ENCODE results near the gene MRPS10. TPM values are rescaled to one million over a fixed set of nuclear protein-coding genes. Genes with fewer than 3 reads are reported as not detected.

The MRPS10 gene
- total RNA-seq, 1 experiment from 2014 or later: 62.9 TPM

- no peak for DNase-seq (ENCODE audit: unreplicated experiment)
- intact Hi-C loops (cut with micrococcal nuclease): no loop called here
- H3K4me3 Mint-ChIP-seq (ENCODE audit: unreplicated experiment): no peak overlapping the region
- no peaks in the 10 kb centered on the region for H3K9me3 Mint-ChIP-seq (ENCODE audit: unreplicated experiment)
- no peaks in the 10 kb centered on the region for H3K27me3 Mint-ChIP-seq (ENCODE audit: insufficient read depth, unreplicated experiment)
- POLR2A ChIA-PET: interaction anchor here (0.8 to 1.8 kb wide), 4 partner anchors 15 to 186 kb away, joined by 3 to 5 read pairs (median 4); no protein-coding TSS in a partner anchor
- CTCF ChIA-PET: interaction anchor here (0.6 to 5.1 kb wide), 3 partner anchors 10 to 283 kb away, joined by 3 to 25 read pairs (median 3); no protein-coding TSS in a partner anchor
- H3K36me3 Mint-ChIP-seq (ENCODE audit: insufficient read depth, unreplicated experiment): peaks cover 42% of the 10 kb centered on the region
- H3K4me1 Mint-ChIP-seq (ENCODE audit: insufficient read depth, unreplicated experiment): peaks cover 9% of the 10 kb centered on the region
- TF ChIP-seq CTCF (IDR thresholded peaks at IDR 0.05; ENCODE audit: unreplicated experiment): no peak
- no peak overlapping the region for H3K27ac Mint-ChIP-seq (ENCODE audit: low read depth, unreplicated experiment)
- no TSS peak for BruUV-seq (replicated peaks)
These were observed 46.6 kb upstream of the MRPS10 start for GRCh38 chr6:42264162-42264851.

GRCh38 chr6:42263165-42263728 is 45.6 kb upstream of the MRPS10 start:
- Mint-ChIP-seq H3K27me3 (ENCODE audit: insufficient read depth, unreplicated experiment) (no peaks in the 10 kb centered on the region), H3K4me1 (ENCODE audit: insufficient read depth, unreplicated experiment) (peaks cover 9% of the 10 kb centered on the region), H3K36me3 (ENCODE audit: insufficient read depth, unreplicated experiment) (peaks cover 44% of the 10 kb centered on the region), H3K27ac (ENCODE audit: low read depth, unreplicated experiment) (no peak overlapping the region), H3K4me3 (ENCODE audit: unreplicated experiment) (no peak overlapping the region), H3K9me3 (ENCODE audit: unreplicated experiment) (no peaks in the 10 kb centered on the region)
- POLR2A ChIA-PET: interaction anchor here (1.8 kb wide), 1 partner anchor 16 kb away, joined by 5 read pairs; no protein-coding TSS in a partner anchor
- intact Hi-C loops (cut with micrococcal nuclease): no loop called here
- no TSS peak for BruUV-seq (replicated peaks)
- TF ChIP-seq CTCF (IDR thresholded peaks at IDR 0.05; ENCODE audit: unreplicated experiment): no peak
- CTCF ChIA-PET: interaction anchor here (0.7 to 5.1 kb wide), 3 partner anchors 18 to 284 kb away, joined by 3 to 25 read pairs (median 3); no protein-coding TSS in a partner anchor
- no peak for DNase-seq (ENCODE audit: unreplicated experiment)

- H3K36me3 Mint-ChIP-seq (ENCODE audit: insufficient read depth, unreplicated experiment): peaks cover 53% of the 10 kb centered on the region
- ChIA-PET POLR2A (interaction anchor here (1.0 kb wide), 1 partner anchor 121 kb away, joined by 3 read pairs; no protein-coding TSS in a partner anchor), CTCF (interaction anchor here (0.5 to 5.1 kb wide), 6 partner anchors 8 to 287 kb away, joined by 3 to 25 read pairs (median 4); no protein-coding TSS in a partner anchor)
- DNase-seq (ENCODE audit: unreplicated experiment): peak; percentile 26
- BruUV-seq (replicated peaks): no TSS peak
- peak overlapping the region; percentile 70 for H3K27ac Mint-ChIP-seq (ENCODE audit: low read depth, unreplicated experiment)
- H3K4me1 Mint-ChIP-seq (ENCODE audit: insufficient read depth, unreplicated experiment): peaks cover 9% of the 10 kb centered on the region
- H3K27me3 Mint-ChIP-seq (ENCODE audit: insufficient read depth, unreplicated experiment): no peaks in the 10 kb centered on the region
- intact Hi-C loops (cut with micrococcal nuclease): loop anchor here (1.0 kb wide), 3 partner anchors 190 to 286 kb away; partner anchors contain the start of gene TRERF1
- peak; percentile 70 for TF ChIP-seq CTCF (IDR thresholded peaks at IDR 0.05; ENCODE audit: unreplicated experiment)
- no peak overlapping the region for H3K4me3 Mint-ChIP-seq (ENCODE audit: unreplicated experiment)
- H3K9me3 Mint-ChIP-seq (ENCODE audit: unreplicated experiment): no peaks in the 10 kb centered on the region
These were observed 43.3 kb upstream of the MRPS10 start for GRCh38 chr6:42260972-42261371.

GRCh38 chr6:42260396-42260888 is 42.8 kb upstream of the MRPS10 start:
- H3K27me3 Mint-ChIP-seq (ENCODE audit: insufficient read depth, unreplicated experiment): no peaks in the 10 kb centered on the region
- intact Hi-C loops (cut with micrococcal nuclease): no loop called here

More at GRCh38 chr6:42260396-42260888, 42.8 kb upstream of the MRPS10 start:
- H3K36me3 Mint-ChIP-seq (ENCODE audit: insufficient read depth, unreplicated experiment): peaks cover 54% of the 10 kb centered on the region
- no peak for DNase-seq (ENCODE audit: unreplicated experiment)
- H3K9me3 Mint-ChIP-seq (ENCODE audit: unreplicated experiment): no peaks in the 10 kb centered on the region
- no peak for TF ChIP-seq CTCF (IDR thresholded peaks at IDR 0.05; ENCODE audit: unreplicated experiment)
- no peak overlapping the region for H3K4me3 Mint-ChIP-seq (ENCODE audit: unreplicated experiment)
- no TSS peak for BruUV-seq (replicated peaks)
- ChIA-PET CTCF (interaction anchor here (0.6 to 5.1 kb wide), 4 partner anchors 16 to 287 kb away, joined by 3 to 25 read pairs (median 4); no protein-coding TSS in a partner anchor), POLR2A (no interaction called here)
- no peak overlapping the region for H3K27ac Mint-ChIP-seq (ENCODE audit: low read depth, unreplicated experiment)
- H3K4me1 Mint-ChIP-seq (ENCODE audit: insufficient read depth, unreplicated experiment): peaks cover 9% of the 10 kb centered on the region

Data from MCF 10A (cell line).